Hematopoietic multipotent progenitor cell treated with erythropoietin and hydrocortisone succinate and interleukin-3 and kit ligand, for 15 days (in vitro differentiated cells): ENCODE data around the gene ZSWIM8.
"Not testable (repeated sequence)": the region's sequence is repeated elsewhere in the genome, so short reads cannot be mapped to it uniquely, and the experiment has no call there.

Experiments
- DNase-seq: peaks from one replicate; pipeline ENCODE4 v3.0.0-alpha.2; 2015; ENCODE audit warnings: low spot score

ZSWIM8 gene

GRCh38 chr10:73814276-73814895 is 29.0 kb downstream of the ZSWIM8 start:
- DNase-seq: no peak

- peak; percentile 18 for DNase-seq
These were observed 29.7 kb downstream of the ZSWIM8 start for GRCh38 chr10:73814896-73815718.

GRCh38 chr10:73815719-73816030 is 30.3 kb downstream of the ZSWIM8 start:
- DNase-seq: no peak

- DNase-seq: no peak
These were observed 31.7 kb downstream of the ZSWIM8 start for GRCh38 chr10:73816917-73817729.

- no peak for DNase-seq
These were observed 32.4 kb downstream of the ZSWIM8 start for GRCh38 chr10:73817826-73818225.

GRCh38 chr10:73818402-73818801 is 33.0 kb downstream of the ZSWIM8 start:
- DNase-seq: no peak

- no peak for DNase-seq
These were observed 33.7 kb downstream of the ZSWIM8 start for GRCh38 chr10:73819081-73819480.

GRCh38 chr10:73819513-73820093 is 34.2 kb downstream of the ZSWIM8 start:
- no peak for DNase-seq

- DNase-seq: no peak
These were observed 38.0 kb downstream of the ZSWIM8 start for GRCh38 chr10:73823391-73823790.

- DNase-seq: no peak
These were observed 38.8 kb downstream of the ZSWIM8 start for GRCh38 chr10:73824146-73824725.

- DNase-seq: no peak
These were observed 42.1 kb downstream of the ZSWIM8 start for GRCh38 chr10:73827346-73828089.

- no peak for DNase-seq
These were observed 42.8 kb downstream of the ZSWIM8 start for GRCh38 chr10:73828161-73828560.

- DNase-seq: not testable (repeated sequence)
These were observed 43.7 kb downstream of the ZSWIM8 start for GRCh38 chr10:73829090-73829489.

GRCh38 chr10:73836427-73836980 is 51.1 kb downstream of the ZSWIM8 start:
- no peak for DNase-seq

- DNase-seq: no peak
These were observed 51.7 kb downstream of the ZSWIM8 start for GRCh38 chr10:73837072-73837471.

- DNase-seq: no peak
These were observed 52.7 kb downstream of the ZSWIM8 start for GRCh38 chr10:73838008-73838567.

GRCh38 chr10:73838827-73839226 is 53.4 kb downstream of the ZSWIM8 start:
- no peak for DNase-seq

- DNase-seq: no peak
These were observed 54.0 kb downstream of the ZSWIM8 start for GRCh38 chr10:73839276-73839966.

- DNase-seq: no peak
These were observed 54.6 kb downstream of the ZSWIM8 start for GRCh38 chr10:73840056-73840402.

GRCh38 chr10:73840403-73841060 is 55.1 kb downstream of the ZSWIM8 start:
- DNase-seq: no peak
